HCT116 (cell line): Measurements from ENCODE around the gene SLC47A2. TPM values are rescaled to one million over a fixed set of nuclear protein-coding genes. Genes with fewer than 3 reads are reported as not detected.

Source experiments
- ATAC-seq: fragments of 200-7000 bp; cut with Tn5 transposase; 2 replicates; pipeline ENCODE4 v1.9.1; 2020; ENCODE audit warnings: mild to moderate bottlenecking, moderate library complexity
- BruUV-seq: library from RNA; stranded (reverse); fragments of 400-500 nt; replicated peaks from 2 replicates; lab custom pipeline; 2021; lab: Mats Ljungman, UMichigan
- CTCF ChIA-PET: fragments of 300-600 bp; sonication (Branson Sonifier 250); formaldehyde crosslinking; loops from one replicate; lab custom pipeline; 2021; ENCODE audit warnings: antibody characterized with exemption; lab: Charles Lee
- POLR2A ChIA-PET: fragments of 300-600, 350-600 bp; sonication (Branson Sonifier 250); formaldehyde crosslinking; loops from one replicate; lab custom pipeline; 2021; ENCODE audit warnings: antibody characterized with exemption; lab: Charles Lee
- RAD21 ChIA-PET, 2 experiments: fragments of 300-600 bp; sonication (Branson Sonifier 250); formaldehyde crosslinking; loops; one replicate each; lab custom pipeline; 2023; ENCODE audit warnings: low total read pairs in 2 of 2; ENCODE audit not compliant: uncharacterized antibody in 2 of 2, unreplicated experiment in 2 of 2, low non-redundant PET in 1 of 2; lab: Charles Lee
- DNase-seq: peaks from one replicate; pipeline ENCODE4 v3.0.0-alpha.2; 2010; ENCODE audit warnings: low read depth, low spot score
- H2AFZ ChIP-seq: fragments of 200-600 bp; shearing (Covaris generic), sonication (generic); 2 replicates; pipeline ENCODE4 v1.6.1; 2017; ENCODE audit warnings: low read depth, mixed run types, mixed read lengths, antibody characterized with exemption, low read length; ENCODE audit not compliant: poor library complexity, severe bottlenecking
- H3K27ac ChIP-seq: 2 replicates; pipeline ENCODE4 v1.5.1; 2012; ENCODE audit warnings: low read depth, low read length
- H3K27me3 ChIP-seq: fragments of 200-600 bp; sonication (generic); 2 replicates; pipeline ENCODE4 v1.6.1; 2016; ENCODE audit warnings: mixed run types, low read length, mixed read lengths; ENCODE audit not compliant: insufficient read depth
- H3K36me3 ChIP-seq, 2 experiments: fragments of 200-500 bp in 1 of 2; fragments of 200-600 bp in 1 of 2; sonication (Bioruptor generic) in 1 of 2; sonication (generic) in 1 of 2; 2 replicates each; pipeline versions ENCODE4 v1.5.1 to v1.6.1; 2014 to 2016; ENCODE audit warnings: low read length in 2 of 2, inconsistent platforms in 1 of 2, mixed read lengths in 1 of 2, mixed run types in 1 of 2; ENCODE audit not compliant: insufficient read depth in 2 of 2, control insufficient read depth in 1 of 2
- H3K4me1 ChIP-seq, 2 experiments: fragments of 200-600 bp in 1 of 2; sonication (generic) in 1 of 2; 2 replicates each; pipeline versions ENCODE4 v1.5.1 to v1.6.1; 2012 to 2017; ENCODE audit warnings: low read length in 2 of 2, inconsistent platforms in 1 of 2, mild to moderate bottlenecking in 1 of 2, mixed read lengths in 1 of 2, mixed run types in 1 of 2, moderate library complexity in 1 of 2; ENCODE audit not compliant: insufficient read depth in 2 of 2, control insufficient read depth in 1 of 2
- H3K4me2 ChIP-seq: fragments of 200-600 bp; sonication (generic); 2 replicates; pipeline ENCODE4 v1.6.1; 2017; ENCODE audit warnings: mixed run types, low read length, mixed read lengths
- H3K4me3 ChIP-seq, 2 experiments: fragments of 200-600 bp in 1 of 2; sonication (generic) in 1 of 2; replicated peaks in 1 of 2; 2 replicates each; pipeline ENCODE4 v1.5.1; 2011 to 2016; ENCODE audit warnings: low read length in 2 of 2, control low read depth in 1 of 2, low read depth in 1 of 2, mild to moderate bottlenecking in 1 of 2, mixed read lengths in 1 of 2, mixed run types in 1 of 2
- H3K79me2 ChIP-seq: fragments of 200-600 bp; sonication (generic); 2 replicates; pipeline ENCODE4 v1.6.1; 2017; ENCODE audit warnings: mild to moderate bottlenecking, mixed run types, low read length, moderate library complexity, mixed read lengths; ENCODE audit not compliant: insufficient read depth
- H3K9ac ChIP-seq: fragments of 200-600 bp; sonication (generic); 2 replicates; pipeline ENCODE4 v1.6.1; 2016; ENCODE audit warnings: low read length, mixed read lengths
- H3K9me2 ChIP-seq: fragments of 200-600 bp; sonication (generic), shearing (Covaris generic); 2 replicates; pipeline ENCODE4 v1.6.1; 2017; ENCODE audit warnings: mixed run types, mild to moderate bottlenecking, moderate library complexity; ENCODE audit not compliant: insufficient read depth
- H3K9me3 ChIP-seq, 2 experiments: fragments of 200-500 bp in 1 of 2; fragments of 200-600 bp in 1 of 2; sonication (Bioruptor generic) in 1 of 2; sonication (generic) in 1 of 2; 2 replicates each; pipeline ENCODE4 v1.6.1; 2014 to 2017; ENCODE audit warnings: low read length in 2 of 2, mixed read lengths in 2 of 2, inconsistent platforms in 1 of 2, low read depth in 1 of 2, mild to moderate bottlenecking in 1 of 2, mixed run types in 1 of 2, moderate library complexity in 1 of 2; ENCODE audit not compliant: control insufficient read depth in 1 of 2, insufficient read depth in 1 of 2
- H4K20me1 ChIP-seq: fragments of 200-600 bp; sonication (generic), shearing (Covaris generic); 2 replicates; pipeline ENCODE4 v1.6.1; 2017; ENCODE audit warnings: mixed run types, mild to moderate bottlenecking, moderate library complexity; ENCODE audit not compliant: insufficient read depth
- CEBPB ChIP-seq: IDR thresholded peaks from 2 replicates; pipeline ENCODE4 v1.6.1; 2012; ENCODE audit warnings: low read depth
- EGR1 ChIP-seq: IDR thresholded peaks from 2 replicates; pipeline ENCODE4 v1.6.1; 2012; ENCODE audit warnings: low read depth
- EZH2 ChIP-seq: fragments of 200-600 bp; sonication (generic); IDR thresholded peaks from 2 replicates; pipeline ENCODE4 v1.6.1; 2017; ENCODE audit warnings: antibody characterized with exemption, mixed run types
- POLR2AphosphoS5 ChIP-seq: IDR thresholded peaks from 2 replicates; pipeline ENCODE4 v1.6.1; 2011; ENCODE audit warnings: mild to moderate bottlenecking, low read depth, low read length, moderate library complexity
- SIN3A ChIP-seq: IDR thresholded peaks from 2 replicates; pipeline ENCODE4 v1.6.1; 2012; ENCODE audit warnings: low read depth
- YY1 ChIP-seq: IDR thresholded peaks from 2 replicates; pipeline ENCODE4 v1.6.1; 2011; ENCODE audit warnings: low read length, low read depth, moderate library complexity, mild to moderate bottlenecking; ENCODE audit not compliant: insufficient replicate concordance; ENCODE audit errors: extremely low read depth
- ZFX ChIP-seq: fragments of 450-650 bp; IDR thresholded peaks from 2 replicates; pipeline ENCODE4 v1.6.1; 2017
- ZNF274 ChIP-seq: fragments of 200-500 bp; sonication (Bioruptor generic); IDR thresholded peaks from 2 replicates; pipeline ENCODE4 v1.6.1; 2014; ENCODE audit warnings: mild to moderate bottlenecking, low read depth, low read length, inconsistent platforms
- intact Hi-C: fragments of 100-400 bp; cut with micrococcal nuclease; formaldehyde crosslinking; loops from 2 replicates; pipeline ENCODE4 v1.10.0; 2022
- total RNA-seq: library from RNA; stranded (reverse); gene quantifications from one replicate; pipeline ENCODE4 v1.2.1, GENCODE V29; 2021; ENCODE audit not compliant: unreplicated experiment
- TF ChIP-seq, protein P1 (sequence below), 3 experiments: fragments of 200-600 bp in 1 of 3; sonication (generic) in 1 of 3; IDR thresholded peaks in 2 of 3; conservative IDR thresholded peaks in 1 of 3; 2 replicates each; pipeline ENCODE4 v1.5.1; 2012 to 2017; ENCODE audit warnings: low read depth in 2 of 3, low read length in 2 of 3, antibody characterized with exemption in 1 of 3, borderline replicate concordance in 1 of 3, control low read depth in 1 of 3, mild to moderate bottlenecking in 1 of 3, mixed read lengths in 1 of 3, mixed run types in 1 of 3, moderate library complexity in 1 of 3; ENCODE audit not compliant: insufficient read depth in 1 of 3

SLC47A2 gene
- total RNA-seq, 1 experiment from 2014 or later: not detected

DNA sequence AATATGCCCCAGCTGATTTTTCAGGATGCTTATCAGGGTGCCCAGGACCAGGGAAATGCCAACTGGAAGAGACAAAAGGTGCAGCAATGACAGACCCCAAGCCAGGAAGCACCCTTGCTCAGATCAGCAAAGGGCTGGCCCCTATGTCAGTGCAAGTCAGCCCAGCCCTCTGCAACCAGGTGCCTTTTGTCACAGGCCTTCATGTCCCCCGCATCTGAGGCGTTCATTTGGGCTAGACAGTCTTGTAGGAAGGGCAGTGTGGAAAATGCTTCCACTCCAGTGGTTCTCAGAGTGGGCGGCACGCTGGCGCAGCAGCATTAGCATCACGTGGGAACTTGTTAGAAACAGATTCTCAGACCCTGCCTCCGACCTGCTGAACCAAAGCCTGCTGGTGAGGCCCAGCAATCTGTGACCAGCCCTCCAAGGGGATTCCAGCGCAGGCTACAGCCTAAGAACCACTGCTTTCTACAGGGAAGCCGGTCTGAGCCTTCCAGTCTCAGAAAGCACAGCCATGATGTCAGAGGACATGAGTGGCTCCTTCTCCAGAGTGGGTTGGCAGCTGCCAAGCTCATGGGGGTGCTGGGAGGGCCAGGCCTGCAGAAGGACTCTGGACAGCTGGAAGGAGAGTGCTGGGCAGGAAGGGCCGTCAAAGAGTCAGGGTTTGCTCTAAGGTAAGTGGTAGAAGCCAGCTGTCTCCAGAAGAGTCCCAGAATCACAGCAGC lies 13.1 kb downstream of the SLC47A2 start:
- H3K9ac ChIP-seq: no peak overlapping the region
- H3K27ac ChIP-seq: no peak overlapping the region
- no peaks in the 10 kb centered on the region for H3K79me2 ChIP-seq
- H3K4me2 ChIP-seq: no peak overlapping the region
- ChIA-PET RAD21 (no interaction called here), POLR2A (no interaction called here), CTCF (no interaction called here)
- no peaks in the 10 kb centered on the region; a peak in 1 of 4 replicates for H3K4me1 ChIP-seq
- no peaks in the 10 kb centered on the region for H3K9me3 ChIP-seq
- no peaks in the 10 kb centered on the region for H3K27me3 ChIP-seq
- no peaks in the 10 kb centered on the region for H4K20me1 ChIP-seq
- no peak for TF ChIP-seq ZFX
- TF ChIP-seq, protein P1, sequence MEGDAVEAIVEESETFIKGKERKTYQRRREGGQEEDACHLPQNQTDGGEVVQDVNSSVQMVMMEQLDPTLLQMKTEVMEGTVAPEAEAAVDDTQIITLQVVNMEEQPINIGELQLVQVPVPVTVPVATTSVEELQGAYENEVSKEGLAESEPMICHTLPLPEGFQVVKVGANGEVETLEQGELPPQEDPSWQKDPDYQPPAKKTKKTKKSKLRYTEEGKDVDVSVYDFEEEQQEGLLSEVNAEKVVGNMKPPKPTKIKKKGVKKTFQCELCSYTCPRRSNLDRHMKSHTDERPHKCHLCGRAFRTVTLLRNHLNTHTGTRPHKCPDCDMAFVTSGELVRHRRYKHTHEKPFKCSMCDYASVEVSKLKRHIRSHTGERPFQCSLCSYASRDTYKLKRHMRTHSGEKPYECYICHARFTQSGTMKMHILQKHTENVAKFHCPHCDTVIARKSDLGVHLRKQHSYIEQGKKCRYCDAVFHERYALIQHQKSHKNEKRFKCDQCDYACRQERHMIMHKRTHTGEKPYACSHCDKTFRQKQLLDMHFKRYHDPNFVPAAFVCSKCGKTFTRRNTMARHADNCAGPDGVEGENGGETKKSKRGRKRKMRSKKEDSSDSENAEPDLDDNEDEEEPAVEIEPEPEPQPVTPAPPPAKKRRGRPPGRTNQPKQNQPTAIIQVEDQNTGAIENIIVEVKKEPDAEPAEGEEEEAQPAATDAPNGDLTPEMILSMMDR (IDR thresholded peaks at IDR 0.05 in 2 of 3, conservative IDR thresholded peaks at IDR 0.05 in 1 of 3; ENCODE audit: borderline replicate concordance in 1 of 3, insufficient read depth in 1 of 3, low read depth in 2 of 3, low read length in 2 of 3): no peak
- TF ChIP-seq ZNF274: no peak
- TF ChIP-seq CEBPB: no peak
- intact Hi-C loops: no loop called here
- no peak overlapping the region for H3K4me3 ChIP-seq
- H3K9me2 ChIP-seq: no peaks in the 10 kb centered on the region
- DNase-seq (no peak), ATAC-seq (no peak)
- no peaks in the 10 kb centered on the region for H3K36me3 ChIP-seq
- BruUV-seq: no TSS peak
- no peak overlapping the region for H2AFZ ChIP-seq

DNA sequence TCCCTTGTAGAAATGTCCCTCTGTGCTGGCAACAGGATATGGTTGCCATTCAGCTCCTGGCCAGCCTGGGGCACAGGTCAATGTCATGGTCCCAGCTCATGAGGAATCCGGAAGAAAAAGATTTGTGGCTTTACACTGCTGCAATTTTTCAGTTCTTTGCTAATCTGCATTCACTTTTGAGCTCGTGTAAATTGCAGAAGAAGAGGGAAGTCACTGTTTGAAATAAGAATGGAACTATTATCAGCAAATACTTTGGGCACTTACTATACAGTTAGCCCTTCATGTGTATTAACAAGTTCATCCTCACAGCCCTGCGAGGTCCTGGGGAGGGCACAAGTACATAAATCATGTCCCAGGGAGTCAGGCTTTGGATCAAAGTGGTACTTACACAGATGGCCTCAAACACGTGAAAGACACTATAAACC lies 14.2 kb downstream of the SLC47A2 start:
- BruUV-seq: no TSS peak
- H3K4me2 ChIP-seq: no peak overlapping the region
- RAD21 ChIA-PET: no interaction called here

More for the DNA sequence above, 14.2 kb downstream of the SLC47A2 start:
- ATAC-seq (no peak), DNase-seq (no peak)
- Histone ChIP-seq H2AFZ (no peak overlapping the region), H3K4me1 (no peaks in the 10 kb centered on the region; a peak in 1 of 4 replicates), H3K9me2 (no peaks in the 10 kb centered on the region), H3K27ac (no peak overlapping the region), H3K27me3 (no peaks in the 10 kb centered on the region), H3K36me3 (no peaks in the 10 kb centered on the region), H4K20me1 (no peaks in the 10 kb centered on the region), H3K9me3 (no peaks in the 10 kb centered on the region), H3K79me2 (no peaks in the 10 kb centered on the region), H3K9ac (no peak overlapping the region), H3K4me3 (no peak overlapping the region)
- no peak for TF ChIP-seq YY1
- TF ChIP-seq POLR2AphosphoS5: no peak
- TF ChIP-seq SIN3A: no peak
- TF ChIP-seq, protein P1 (IDR thresholded peaks at IDR 0.05 in 2 of 3, conservative IDR thresholded peaks at IDR 0.05 in 1 of 3; ENCODE audit: borderline replicate concordance in 1 of 3, insufficient read depth in 1 of 3, low read depth in 2 of 3, low read length in 2 of 3): no peak
- no peak for TF ChIP-seq EZH2
- no peak for TF ChIP-seq EGR1
- POLR2A ChIA-PET: no interaction called here
- intact Hi-C loops: no loop called here
- CTCF ChIA-PET: interaction anchor here (0.7 kb wide), 1 partner anchor 43 kb away, joined by 3 read pairs; no protein-coding TSS in a partner anchor
